ENCODE data around the gene PCBD1.

The PCBD1 gene

DNA sequence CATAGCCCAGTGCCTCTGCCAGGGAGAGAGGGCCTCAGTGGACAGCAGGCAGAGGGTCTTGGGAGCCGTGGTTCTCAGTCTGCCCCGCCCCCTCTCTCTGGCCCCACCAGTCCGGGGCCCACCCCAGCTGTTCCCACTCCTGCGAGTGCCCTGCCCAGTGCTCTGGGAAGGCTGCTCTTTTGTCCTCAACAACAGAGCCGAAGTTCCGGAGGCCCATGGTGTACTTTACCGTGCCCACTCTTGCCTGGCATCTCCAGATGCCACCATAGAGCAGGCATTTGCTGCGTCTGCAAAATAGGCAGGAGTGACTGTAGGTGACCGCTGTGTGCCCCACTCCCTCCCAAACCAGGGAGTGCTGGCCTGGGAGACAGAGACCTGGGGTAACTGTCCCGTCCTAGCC, 29.3 kb upstream of the PCBD1 start:
- no peak for DNase-seq (ENCODE audit: low read depth, low spot score)

DNA sequence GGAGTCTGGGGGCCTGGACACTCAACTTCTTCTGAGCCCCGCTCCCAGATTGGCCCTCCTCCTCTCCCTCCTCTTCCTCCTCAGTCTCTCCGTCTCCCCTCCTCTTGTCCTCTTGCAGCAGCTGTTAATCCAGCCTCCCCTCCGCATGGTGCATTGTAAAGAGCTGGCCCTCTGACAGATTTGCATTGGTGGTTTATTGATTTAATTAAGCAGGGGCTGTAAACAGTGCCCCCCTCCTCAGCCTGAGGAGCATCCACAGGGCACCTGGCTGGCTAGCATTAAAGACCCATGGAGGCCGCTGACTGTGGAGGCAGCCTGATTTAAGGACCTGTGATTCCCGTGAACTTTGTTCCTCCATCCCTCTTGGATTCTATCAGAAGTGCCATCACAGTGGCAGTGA, 28.9 kb upstream of the PCBD1 start:
- no peak for DNase-seq (ENCODE audit: low read depth, low spot score)

DNA sequence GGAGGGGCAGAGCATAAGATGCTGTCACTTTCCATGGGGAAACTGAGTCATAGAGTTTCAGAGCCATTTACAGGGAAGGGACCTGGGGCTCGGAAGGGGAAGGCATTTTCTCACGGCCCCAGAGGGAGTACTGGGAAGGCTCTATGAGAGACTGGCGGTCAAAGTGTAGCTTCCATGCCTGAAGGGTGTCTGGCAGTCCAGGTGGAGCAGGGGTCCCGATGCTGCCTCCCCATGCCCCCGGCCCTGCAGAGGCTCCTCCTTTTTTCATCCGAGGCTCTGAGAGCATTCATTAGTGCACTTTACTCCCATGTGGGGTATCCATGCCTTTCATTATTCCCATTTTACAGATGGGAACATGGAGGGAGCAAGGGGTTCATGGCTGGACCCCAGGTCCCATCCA, 27.9 kb upstream of the PCBD1 start:
- no peak for DNase-seq (ENCODE audit: low read depth, low spot score)

DNA sequence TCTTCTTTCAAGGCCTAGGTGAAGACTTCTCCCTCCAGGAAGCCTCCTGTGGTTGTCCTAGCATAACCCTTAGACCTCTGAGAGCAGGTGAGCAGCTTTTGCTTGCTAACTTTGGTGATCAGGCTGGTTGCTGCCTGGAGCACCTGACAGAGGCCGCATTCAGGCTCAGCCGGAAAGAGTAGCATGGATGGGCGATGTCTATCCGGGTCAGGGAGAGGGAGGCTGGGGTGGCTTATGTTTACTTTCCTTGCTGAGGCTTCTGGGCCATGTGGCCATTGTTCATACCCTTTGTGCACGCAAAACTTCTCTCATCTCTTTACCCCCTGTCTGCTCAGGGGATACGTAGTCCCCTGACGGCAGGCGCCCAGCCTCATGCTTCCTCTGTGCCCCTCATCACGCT, 27.4 kb upstream of the PCBD1 start:
- DNase-seq (ENCODE audit: low read depth, low spot score), result no peak

DNA sequence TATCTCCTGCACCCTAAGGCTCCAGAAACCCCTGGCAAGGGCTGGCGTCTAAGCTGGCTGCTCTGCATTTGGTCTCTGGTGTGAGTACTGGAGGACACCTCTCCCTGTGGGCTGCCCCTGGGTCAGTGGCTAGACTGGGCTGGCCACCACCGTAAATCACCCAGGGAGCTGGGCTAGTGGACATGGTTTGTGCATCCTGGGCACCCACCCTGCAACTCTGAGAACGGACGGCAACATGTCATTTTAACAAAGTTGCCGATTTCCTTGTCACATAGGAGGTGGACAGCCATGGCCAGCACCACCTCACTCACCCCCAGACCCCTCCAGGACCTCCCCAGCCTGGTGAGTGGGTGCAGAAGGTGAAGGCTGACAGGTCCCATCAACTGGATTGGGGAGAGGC, 26.8 kb upstream of the PCBD1 start:
- no peak for DNase-seq (ENCODE audit: low read depth, low spot score)

DNA sequence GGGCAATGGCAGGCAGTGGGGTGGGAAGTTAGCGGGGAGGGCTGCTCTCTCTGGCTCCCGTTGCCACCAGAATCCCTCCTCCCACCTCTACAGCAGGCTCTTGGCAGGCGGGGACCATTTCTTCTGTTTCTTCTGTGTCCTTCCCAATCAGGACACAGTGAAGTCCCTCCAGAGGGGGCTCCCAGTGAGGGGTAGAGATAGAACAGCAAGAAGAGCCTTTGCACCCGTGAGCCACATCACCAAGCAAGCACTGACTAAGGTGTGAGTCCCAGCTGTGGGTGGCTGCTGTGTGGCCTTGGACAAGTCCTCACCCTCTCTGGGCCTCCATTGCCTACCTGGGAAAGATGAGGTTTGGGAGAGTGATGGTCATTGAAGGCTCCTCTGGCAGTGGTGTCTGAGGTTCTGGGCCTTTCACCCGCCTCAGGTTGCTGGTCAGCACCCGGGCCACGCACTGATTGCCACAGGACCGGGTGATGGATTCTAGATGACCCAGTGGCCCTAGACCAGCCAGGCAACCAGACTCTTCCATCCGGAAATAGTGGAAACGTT, 26.0 kb upstream of the PCBD1 start:
- no peak for DNase-seq (ENCODE audit: low read depth, low spot score)

DNA sequence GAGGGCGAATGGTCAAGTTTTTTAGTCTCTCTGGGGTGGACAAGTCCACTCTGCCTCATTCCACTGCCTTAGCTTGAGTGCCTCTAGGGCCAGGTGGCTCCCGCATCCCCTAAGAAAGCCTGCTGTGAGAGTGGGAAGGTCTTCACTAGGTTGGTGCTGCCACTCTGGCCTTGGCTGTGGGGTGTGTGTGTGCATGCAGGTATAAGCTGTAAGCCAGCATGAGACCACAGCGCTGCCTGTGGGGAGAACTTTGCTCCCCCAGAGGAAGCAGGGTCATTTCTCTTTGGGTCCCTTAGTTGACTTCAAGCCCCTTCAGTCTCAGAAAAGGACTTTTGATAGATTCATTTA, 25.5 kb upstream of the PCBD1 start:
- DNase-seq (ENCODE audit: low read depth, low spot score), result no peak

DNA sequence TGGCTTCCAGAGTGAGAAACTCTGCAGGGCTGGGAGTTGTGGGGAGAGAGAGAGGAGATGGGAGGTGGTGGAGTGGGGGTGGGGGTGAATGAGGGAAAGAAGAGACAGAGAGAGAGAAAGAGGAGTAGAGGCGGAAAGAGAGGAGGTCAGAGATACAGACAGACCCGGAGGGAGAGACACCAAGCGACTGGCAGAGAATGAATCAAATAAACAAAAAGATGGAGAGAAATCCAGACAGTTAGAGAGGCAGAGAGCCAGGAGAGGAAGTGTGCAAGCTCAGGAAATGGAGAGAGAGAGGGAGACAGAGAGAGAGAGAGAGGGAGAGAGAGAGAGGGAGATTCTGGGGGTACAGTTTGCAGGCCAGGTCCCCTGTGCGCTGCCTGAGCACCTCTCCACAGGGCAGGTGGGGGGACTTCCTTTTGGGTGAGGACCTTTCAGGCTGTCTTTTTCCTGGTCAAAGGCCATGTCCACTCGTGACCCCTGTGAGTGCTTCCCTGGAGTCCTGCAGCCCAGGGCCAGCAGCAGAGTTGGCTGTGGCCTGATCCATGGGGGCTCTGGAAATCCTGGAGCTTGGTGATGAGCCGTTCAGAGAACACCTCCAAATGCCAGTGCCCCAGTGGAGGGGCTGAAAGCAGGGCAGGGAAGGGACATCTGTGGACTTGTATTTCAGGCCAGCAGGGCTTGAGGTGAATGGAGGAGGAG, 25.0 kb upstream of the PCBD1 start:
- no peak for DNase-seq (ENCODE audit: low read depth, low spot score)

DNA sequence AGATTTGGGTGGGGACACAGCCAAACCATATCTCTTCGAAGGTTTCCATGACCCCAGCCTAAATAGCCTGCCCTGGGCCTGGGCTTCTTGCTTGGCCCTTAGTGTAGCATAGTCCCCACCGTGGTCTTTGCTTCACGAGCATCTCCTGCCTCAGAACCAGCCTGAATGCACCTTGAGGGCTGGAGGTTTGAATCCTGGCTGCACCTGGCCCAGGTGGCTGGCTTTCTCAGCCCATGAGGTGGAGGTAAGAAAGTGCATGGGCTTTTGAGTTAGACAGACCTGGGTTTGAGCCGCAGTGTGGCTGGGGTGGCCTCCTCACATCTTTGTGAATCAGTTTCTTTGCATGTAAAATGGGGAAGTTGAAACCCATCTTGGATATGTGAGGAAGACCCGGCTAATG, 24.2 kb upstream of the PCBD1 start:
- DNase-seq (ENCODE audit: low read depth, low spot score), result no peak

DNA sequence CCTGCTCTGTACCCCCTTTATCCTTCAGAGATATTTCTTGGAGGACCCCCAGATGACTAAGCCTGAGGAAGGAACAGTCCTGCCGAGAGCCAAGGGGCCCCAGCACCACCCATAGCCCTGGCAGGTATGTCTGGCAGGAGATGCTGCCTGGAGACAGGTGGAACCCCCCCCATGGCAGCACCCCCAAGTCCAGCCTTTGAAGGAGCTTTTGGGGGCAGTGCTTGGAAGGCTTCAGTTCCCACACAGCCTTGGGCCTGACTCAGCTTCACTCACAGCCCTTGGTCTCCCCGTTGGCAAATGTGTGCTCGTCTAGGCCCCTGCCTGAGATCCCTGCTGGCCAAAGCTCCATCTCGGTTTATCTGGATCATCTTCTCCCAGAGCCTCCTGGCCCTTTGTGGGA, 23.0 kb upstream of the PCBD1 start:
- no peak for DNase-seq (ENCODE audit: low read depth, low spot score)

DNA sequence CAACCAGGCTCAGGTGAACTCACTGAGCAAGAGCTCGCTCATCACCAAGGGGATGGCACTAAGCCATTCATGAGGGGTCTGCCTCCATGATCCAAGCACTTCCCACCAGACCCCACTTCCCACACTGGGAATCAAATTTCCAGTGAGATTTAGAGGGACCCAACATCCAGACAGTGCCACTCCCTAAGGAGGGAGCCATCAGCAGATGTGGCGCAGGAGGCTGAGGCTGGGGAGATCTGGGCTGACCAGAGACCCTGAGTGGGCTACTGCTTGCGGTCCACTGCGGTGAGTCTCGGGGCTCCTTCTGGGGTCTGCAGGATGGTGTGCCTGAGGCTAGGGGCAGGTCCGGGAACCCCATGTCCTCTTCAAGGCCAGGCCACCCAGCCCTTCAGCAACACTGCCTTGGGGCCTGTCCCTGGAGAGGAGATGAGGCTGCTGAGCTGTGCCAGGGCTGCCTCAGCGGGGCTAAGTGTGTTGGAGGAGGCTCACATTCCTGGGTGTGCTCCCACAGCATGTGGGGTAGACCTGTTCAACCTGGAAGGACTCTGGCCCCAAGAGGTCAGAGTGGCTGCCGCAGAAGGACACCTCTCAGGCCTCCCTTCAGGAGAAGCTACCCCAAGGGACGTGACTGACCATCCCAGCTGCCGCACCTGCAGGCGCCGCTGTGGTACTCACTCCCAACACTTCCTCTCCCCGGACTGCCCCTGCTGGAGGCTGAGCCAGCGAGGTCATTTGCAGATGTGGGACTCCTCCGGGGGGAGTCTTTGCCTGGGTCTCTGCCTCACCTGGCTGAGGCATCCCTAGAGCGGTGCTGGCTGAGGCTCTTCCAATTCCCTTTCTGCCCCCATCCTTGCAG, 22.3 kb upstream of the PCBD1 start:
- no peak for DNase-seq (ENCODE audit: low read depth, low spot score)

DNA sequence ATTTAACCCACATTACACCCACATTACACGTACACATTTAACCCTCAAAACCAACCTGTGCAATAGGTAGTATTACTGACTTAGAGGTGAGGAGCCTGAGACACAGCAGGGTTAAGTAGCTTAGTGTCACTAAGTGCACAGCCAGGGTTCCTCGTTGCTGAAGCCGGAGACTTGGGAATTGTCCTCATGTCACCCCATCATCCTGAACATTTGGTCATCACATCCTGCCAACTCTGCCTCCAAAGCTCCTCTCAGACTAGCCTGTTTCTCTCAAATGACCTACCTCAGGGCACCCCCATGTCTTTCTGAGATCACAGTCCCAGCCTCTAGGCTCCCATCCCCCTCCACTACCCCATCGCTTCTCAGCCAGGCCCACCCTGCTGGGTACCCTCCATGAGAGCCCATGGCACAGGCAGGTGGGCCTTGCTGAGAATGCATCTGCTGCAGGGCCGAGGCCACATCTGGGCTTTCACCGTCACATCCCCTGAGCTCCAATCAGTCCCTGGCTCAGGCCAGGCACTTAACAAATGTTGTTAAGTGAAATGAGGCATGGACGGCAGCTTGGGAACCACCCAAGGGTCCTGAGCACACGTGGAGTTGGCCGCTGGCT, 21.1 kb upstream of the PCBD1 start:
- no peak for DNase-seq (ENCODE audit: low read depth, low spot score)

DNA sequence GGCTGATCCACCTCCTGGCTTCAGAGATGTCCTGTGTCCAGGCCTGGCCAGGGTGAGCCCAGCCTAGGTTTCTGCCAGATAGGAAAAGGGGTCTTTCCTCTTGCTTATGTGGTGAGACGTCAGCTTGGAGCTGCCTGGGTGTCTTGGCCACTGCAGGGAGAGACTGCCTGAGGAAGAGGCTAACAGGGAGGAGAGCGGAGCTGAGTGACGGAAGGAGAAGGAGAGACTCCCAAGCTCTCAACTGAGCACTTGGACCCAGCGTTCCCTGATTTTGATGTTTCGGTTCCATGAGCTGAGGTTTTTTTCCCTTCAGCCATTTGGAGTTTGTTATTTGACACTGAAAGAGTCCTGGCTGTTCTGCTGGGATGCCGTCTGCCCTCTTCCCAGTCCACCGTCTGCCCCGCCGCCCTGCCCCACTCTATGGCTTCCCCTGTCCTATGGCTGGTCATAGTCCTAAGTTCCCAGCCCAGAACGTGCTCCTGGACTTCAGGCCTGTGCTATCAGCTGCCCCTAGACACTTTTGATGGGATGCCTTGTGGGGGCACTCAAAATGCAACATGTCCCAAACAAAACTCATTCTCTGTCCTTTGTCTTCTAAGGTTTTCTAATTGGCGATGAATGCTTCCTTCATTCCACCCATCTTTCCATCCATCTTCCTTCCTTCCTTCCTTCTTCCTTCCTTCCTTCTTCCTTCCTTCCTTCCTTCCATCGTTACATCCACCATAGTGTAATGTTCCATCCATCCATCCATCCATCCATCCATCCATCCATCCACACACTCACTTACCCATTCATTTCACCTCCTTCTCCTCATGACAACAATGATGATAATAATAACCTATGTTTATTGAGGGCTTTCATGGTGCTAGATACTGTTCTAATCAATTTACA, 20.3 kb upstream of the PCBD1 start:
- DNase-seq (ENCODE audit: low read depth, low spot score), result no peak

DNA sequence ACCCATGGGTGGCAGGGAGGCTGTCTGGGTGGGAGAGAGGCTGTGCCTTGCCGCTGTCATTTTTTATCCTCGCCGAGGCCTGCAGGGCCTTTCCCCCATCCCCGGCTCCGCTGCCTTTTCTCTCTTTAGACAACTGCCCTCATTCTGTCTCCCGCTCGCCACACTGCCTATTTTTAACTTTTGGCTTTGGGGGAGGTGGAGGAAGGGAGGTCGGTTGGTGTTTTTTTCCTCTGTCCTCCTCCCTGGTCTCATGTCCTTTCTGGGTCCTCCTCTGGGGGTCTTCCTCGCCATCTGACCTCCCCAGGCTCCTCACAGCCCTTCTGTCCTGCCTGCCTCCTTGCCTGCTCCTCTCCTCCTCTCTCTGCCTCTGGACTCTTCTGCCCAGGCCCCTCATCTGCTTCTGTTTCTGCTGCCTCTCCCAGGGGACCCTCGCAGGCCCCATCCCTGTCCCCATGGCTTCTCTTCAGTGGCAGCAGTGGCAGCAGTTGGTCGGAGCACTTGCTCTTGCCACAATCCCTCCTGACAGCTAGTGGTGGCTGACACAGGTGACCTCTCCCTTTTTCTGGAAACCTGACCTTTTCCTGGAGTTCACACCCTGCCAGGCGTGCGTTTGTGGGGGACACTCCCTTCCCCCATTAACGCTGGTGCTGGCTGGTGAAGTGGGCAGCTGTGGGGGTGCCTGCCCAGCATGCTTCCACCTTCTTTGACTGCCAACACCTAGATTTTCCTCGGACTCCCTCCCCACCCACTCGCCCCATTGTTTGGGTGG, 19.5 kb upstream of the PCBD1 start:
- no peak for DNase-seq (ENCODE audit: low read depth, low spot score)

DNA sequence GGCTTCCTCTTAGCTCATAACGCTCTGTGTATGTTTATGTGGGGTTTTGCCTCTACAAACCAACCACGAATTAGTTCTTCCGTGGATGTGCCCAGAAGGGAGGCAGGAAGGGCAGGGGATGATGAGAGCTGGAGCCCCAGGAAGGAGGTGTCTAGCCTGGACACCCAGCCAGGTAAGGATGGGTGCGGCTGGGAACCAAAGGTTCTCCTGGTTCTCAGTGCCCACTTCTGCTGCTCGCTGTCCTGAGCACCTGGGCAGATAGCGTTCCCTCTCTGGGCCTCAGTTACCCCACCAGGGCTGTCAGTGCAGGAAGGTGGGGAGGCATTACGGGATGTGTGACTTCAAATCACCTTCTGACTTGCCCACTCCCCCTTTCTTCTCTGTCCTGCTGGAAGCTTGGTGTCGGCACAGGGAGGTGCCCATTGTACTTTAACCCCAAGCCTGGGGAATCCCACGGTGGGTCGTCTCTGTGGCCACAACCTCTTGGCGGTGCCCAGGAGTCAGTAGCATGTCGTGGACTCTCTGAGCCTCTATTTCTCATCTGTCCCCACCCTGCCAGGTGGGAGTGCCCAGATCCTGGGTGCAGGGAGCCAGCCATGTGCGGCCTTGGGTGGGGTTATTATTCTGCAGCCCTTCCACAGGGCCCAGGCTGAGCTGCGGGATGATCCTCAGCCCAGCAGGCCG, 18.7 kb upstream of the PCBD1 start:
- DNase-seq (ENCODE audit: low read depth, low spot score), result no peak

DNA sequence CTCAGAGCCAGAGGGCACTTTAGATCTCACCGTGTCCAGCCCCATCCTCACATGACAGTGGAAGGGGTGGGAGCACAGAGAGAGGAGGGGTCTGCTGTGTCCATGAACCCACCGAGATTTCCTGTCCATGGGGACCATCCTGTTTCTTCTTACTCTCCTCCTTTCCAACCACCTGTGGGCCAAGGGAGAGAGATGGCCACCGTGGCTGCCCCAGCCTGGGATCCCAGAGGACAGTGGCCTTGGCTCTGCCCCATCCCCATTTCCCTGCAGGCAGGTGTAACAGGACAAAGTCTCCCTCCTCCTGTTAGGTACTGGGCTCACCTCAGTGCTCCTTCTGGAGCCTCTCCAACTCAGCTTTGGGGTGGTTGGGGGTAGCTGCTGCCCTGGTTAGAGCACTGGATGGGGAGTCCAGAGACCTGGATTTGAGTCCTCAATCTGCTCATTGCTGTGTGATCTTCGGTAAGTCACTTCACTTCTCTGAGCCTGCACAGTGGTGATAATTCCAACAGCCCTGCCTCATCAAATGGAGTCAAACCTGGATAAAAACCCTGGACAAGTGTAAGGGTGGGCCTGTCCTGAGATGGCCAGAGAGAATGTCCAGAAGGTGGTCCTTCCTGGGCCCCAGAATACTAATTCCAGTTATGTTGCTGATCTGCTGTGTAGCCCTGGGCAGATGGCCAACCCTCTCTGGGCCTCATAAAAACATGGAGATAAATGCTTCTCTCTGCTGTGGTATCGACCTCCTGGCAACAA, 17.8 kb upstream of the PCBD1 start:
- DNase-seq (ENCODE audit: low read depth, low spot score), result no peak

DNA sequence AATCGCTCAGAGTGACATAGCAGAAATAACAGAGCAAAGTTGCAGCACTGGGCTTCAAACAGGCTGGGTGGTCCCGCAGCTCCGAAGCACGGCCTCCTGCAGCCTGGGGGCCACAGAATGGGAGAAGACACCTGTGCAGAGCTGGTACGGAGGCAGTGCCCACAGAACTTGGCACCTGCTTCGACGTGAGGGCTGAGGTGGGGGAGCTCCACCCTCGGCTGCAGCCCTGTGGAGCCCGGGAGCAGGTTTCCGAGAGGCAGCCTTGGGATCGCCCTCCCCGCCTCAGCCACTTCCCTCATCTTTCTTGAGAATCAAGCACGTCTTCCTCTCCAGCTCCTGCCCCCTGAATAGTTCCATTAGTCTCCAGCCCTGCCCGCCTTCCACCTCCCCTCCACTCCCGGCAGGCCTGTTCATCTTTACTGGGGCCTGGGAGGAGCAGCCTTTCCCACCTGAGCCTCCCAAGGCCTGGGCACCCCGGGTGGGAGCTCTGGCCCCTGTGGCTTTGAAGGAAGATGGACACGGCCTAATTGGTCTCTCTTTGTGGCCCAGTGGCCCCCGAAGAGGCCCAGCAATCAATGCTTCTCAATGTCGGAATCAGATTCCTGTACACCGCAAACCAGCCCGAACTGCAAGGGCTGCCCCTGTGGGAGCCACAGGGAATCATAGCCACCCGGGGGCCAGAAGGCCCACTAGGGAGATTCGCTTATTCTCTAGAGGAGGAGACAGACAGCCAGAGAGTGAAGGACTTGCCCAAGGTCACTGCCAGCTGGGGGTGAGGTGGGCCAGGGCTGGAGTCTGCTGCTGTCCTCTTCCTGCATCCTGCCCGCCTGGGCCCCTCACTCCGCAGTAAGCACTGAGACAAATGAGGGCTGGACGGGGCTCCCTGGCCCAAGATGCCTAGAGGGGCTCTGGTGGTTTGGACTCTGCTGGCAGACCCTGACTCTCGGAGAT, 17.0 kb upstream of the PCBD1 start:
- no peak for DNase-seq (ENCODE audit: low read depth, low spot score)

DNA sequence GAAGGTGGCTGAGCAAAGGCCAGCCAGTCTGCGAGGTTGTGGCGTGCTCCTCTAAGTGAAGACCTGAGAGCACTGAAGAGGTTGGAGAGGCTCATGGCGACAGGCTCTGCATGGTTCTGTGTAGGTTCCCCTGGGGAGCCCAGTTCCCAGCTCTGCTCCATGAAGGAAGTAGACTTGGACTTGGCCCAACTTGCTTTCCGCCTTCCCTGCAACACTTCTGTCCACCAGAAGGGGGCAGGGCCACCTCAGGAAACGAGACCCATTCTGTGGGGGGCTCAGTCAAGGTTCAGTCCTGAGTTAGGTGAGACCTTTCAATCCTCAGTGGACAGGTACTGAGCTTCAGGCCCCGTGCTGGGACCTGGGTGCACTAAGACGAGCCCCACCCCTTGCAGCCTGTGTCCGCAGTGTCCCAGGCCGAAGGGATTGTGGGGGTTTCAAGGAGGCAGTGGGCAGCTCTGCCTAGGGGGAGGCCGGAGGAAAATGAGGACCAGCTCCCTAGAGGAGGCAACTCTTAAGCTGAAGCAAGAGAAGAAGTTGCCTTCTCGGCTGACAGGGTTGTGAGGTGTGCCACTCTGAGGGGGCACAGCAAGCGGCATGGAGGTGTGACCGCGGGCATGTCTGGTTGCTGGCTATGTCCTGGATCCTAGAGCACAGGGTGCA, 15.0 kb upstream of the PCBD1 start:
- peak; percentile 73 for DNase-seq (ENCODE audit: low read depth, low spot score)
